ENCODE measurements around the gene ADH1B.
"Not testable (repeated sequence)": the region's sequence is repeated elsewhere in the genome, so short reads cannot be mapped to it uniquely, and the experiment has no call there.

The ADH1B gene

DNA sequence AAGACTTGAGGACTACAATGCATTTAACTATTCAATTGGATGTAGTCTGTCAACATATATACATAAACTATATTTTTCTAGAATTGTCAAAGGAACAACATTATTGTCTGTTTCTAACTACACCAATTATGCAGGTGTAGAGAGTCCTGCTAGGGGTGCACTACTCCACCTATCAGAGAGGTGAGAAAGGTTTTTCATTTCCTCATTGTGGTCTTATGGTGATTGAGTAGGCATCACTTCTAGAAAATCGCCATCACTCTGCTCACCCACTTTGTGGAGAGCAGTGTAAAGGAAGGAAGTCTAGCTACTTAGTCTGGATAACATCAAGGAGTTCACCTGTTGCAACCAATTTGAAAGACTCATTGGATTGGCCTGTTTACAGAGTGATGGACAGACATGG lies 35.8 kb upstream of the ADH1B start:
- H3K9ac ChIP-seq (ENCODE audit: low read length): no peak overlapping the region
- no peak overlapping the region for H2BK15ac ChIP-seq (ENCODE audit: low read depth, poor library complexity, severe bottlenecking)
- H2BK5ac ChIP-seq (ENCODE audit: low read depth, low read length, poor library complexity, severe bottlenecking): no peak overlapping the region
- no peak overlapping the region for H2AFZ ChIP-seq (ENCODE audit: low read depth, low read length)
- H3K4ac ChIP-seq (ENCODE audit: low read depth in 1 of 2, low read length in 2 of 2): no peak overlapping the region
- no peak overlapping the region for H4K91ac ChIP-seq (ENCODE audit: low read length)
- H3K4me3 ChIP-seq (ENCODE audit: insufficient read depth in 1 of 2, low read depth in 1 of 2, low read length in 2 of 2): no peak overlapping the region
- H2AK5ac ChIP-seq (ENCODE audit: low read length, severe bottlenecking): no peak overlapping the region
- no peaks in the 10 kb centered on the region for H3K27me3 ChIP-seq (ENCODE audit: control insufficient read depth in 1 of 2, insufficient read depth in 1 of 2, low read length in 2 of 2)
- H3K23ac ChIP-seq (ENCODE audit: low read length in 2 of 2): no peak overlapping the region
- no peak overlapping the region for H4K8ac ChIP-seq (ENCODE audit: low read length)
- H3K14ac ChIP-seq (ENCODE audit: low read length in 2 of 2): no peak overlapping the region
- H3K18ac ChIP-seq (ENCODE audit: low read depth in 1 of 2, low read length in 2 of 2): no peak overlapping the region
- H3K4me1 ChIP-seq (ENCODE audit: control insufficient read depth, insufficient read depth, low read depth, low read length): no peaks in the 10 kb centered on the region
- peaks cover 4% of the 10 kb centered on the region for H3K9me3 ChIP-seq (ENCODE audit: control insufficient read depth, low read length)
- H3K36me3 ChIP-seq (ENCODE audit: control insufficient read depth in 1 of 2, insufficient read depth in 2 of 2, low read depth in 1 of 2, low read length in 2 of 2): no peaks in the 10 kb centered on the region
- 88% methylated on average over 1 of the region's 1 CpG for WGBS
- H3K4me2 ChIP-seq (ENCODE audit: low read length, poor library complexity, severe bottlenecking): no peak overlapping the region
- H3K27ac ChIP-seq (ENCODE audit: low read length, poor library complexity, severe bottlenecking): no peak overlapping the region
- H3K79me1 ChIP-seq (replicated peaks; ENCODE audit: low read length, poor library complexity, severe bottlenecking): no peaks in the 10 kb centered on the region
- DNase-seq: no peak
- no peak overlapping the region for H2BK120ac ChIP-seq (ENCODE audit: low read depth, low read length)
- no peak overlapping the region for H2BK12ac ChIP-seq (ENCODE audit: low read length in 2 of 2)

DNA sequence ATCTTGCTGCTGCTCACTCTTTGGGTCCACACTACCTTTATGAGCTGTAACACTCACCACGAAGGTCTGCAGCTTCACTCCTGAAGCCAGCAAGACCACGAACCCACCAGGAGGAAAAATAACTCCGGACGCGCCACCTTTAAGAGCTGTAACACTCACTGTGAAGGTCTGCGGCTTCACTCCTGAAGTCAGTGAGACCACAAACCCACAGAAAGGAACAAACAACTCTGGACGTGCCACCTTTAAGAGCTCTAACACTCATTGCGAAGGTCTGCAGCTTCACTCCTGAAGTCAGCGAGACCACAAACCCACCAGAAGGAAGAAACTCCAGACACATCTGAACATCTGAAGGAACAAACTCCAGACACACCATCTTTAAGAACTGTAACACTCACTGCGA lies 34.9 kb upstream of the ADH1B start:
- H2BK15ac ChIP-seq (ENCODE audit: low read depth, poor library complexity, severe bottlenecking); DNase-seq; H4K91ac ChIP-seq (ENCODE audit: low read length); H3K4me1 ChIP-seq (ENCODE audit: control insufficient read depth, insufficient read depth, low read depth, low read length); H3K4ac ChIP-seq (ENCODE audit: low read depth in 1 of 2, low read length in 2 of 2); H3K4me2 ChIP-seq (ENCODE audit: low read length, poor library complexity, severe bottlenecking); H3K18ac ChIP-seq (ENCODE audit: low read depth in 1 of 2, low read length in 2 of 2); H3K14ac ChIP-seq (ENCODE audit: low read length in 2 of 2); H3K27ac ChIP-seq (ENCODE audit: low read length, poor library complexity, severe bottlenecking); H3K9me3 ChIP-seq (ENCODE audit: control insufficient read depth, low read length); H3K4me3 ChIP-seq (ENCODE audit: insufficient read depth in 1 of 2, low read depth in 1 of 2, low read length in 2 of 2); H2BK12ac ChIP-seq (ENCODE audit: low read length in 2 of 2); H3K9ac ChIP-seq (ENCODE audit: low read length); H2BK5ac ChIP-seq (ENCODE audit: low read depth, low read length, poor library complexity, severe bottlenecking); H3K23ac ChIP-seq (ENCODE audit: low read length in 2 of 2); H2AK5ac ChIP-seq (ENCODE audit: low read length, severe bottlenecking); H3K27me3 ChIP-seq (ENCODE audit: control insufficient read depth in 1 of 2, insufficient read depth in 1 of 2, low read length in 2 of 2); H3K79me1 ChIP-seq (replicated peaks; ENCODE audit: low read length, poor library complexity, severe bottlenecking); H2BK120ac ChIP-seq (ENCODE audit: low read depth, low read length); H2AFZ ChIP-seq (ENCODE audit: low read depth, low read length); H3K36me3 ChIP-seq (ENCODE audit: control insufficient read depth in 1 of 2, insufficient read depth in 2 of 2, low read depth in 1 of 2, low read length in 2 of 2); H4K8ac ChIP-seq (ENCODE audit: low read length): not testable (repeated sequence)
- WGBS: 76% methylated on average over 9 of the region's 10 CpGs

DNA sequence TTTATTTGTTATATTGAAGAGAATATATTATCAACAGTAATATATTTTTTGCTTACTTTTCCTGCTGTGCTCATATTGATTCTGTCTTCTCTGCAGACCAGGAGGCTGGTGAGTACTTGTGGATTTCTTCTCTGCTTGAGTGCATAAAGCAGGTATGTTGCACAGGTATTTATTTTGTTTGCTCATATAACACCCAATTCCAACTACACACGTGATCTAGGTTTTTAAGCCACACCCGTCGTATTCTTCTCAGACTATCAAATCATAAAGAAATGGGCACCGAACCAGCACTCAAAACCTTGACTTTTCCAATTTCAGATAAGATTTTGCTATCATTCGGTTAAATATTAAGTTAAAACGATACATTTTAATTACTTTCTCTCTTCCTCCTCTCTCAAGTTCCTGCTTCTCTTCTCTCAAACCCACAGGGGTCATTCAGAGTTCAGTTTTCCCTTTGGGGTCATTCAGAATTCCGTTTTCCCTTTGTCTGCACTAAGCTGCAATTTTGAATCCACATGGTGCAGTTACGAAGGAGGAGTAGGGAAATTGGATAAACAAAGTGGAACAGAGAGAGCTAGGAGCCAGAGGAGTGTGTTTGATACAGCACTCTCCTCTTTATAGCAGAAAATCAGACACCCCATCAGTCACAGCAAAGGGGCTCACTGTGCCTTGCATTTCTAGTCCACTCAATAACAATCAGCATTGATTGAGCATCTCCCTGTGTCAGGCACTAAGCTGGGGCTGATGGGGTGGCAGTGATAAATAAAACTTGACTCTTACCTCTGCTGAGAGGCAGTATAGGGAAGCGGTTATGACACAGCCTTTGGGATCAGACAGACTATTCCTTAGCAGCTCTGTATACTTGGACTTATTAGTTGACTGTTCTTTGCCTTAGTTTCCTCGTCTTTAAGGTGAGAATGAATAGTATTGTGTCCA lies 31.7 kb upstream of the ADH1B start, which contains the start of gene ADH1C:
ADH1C (minus strand) TSS at position 145 of the 936 bp plus-strand sequence; CDS start at position 74, 71 bp downstream.
- Histone ChIP-seq H3K14ac (ENCODE audit: low read length in 2 of 2) (no peak within 1 kb of the TSS), H3K4ac (ENCODE audit: low read depth in 1 of 2, low read length in 2 of 2) (no peak within 1 kb of the TSS), H2AK5ac (ENCODE audit: low read length, severe bottlenecking) (no peak within 1 kb of the TSS), H3K9me3 (ENCODE audit: control insufficient read depth, low read length) (peaks cover 4% of the 10 kb centered on the region), H3K36me3 (ENCODE audit: control insufficient read depth in 1 of 2, insufficient read depth in 2 of 2, low read depth in 1 of 2, low read length in 2 of 2) (no peaks in the 10 kb centered on the region), H3K18ac (ENCODE audit: low read depth in 1 of 2, low read length in 2 of 2) (no peak within 1 kb of the TSS), H4K91ac (ENCODE audit: low read length) (no peak within 1 kb of the TSS), H3K9ac (ENCODE audit: low read length) (peak within 1 kb of the TSS; percentile 70), H2BK15ac (ENCODE audit: low read depth, poor library complexity, severe bottlenecking) (no peak within 1 kb of the TSS), H3K27ac (ENCODE audit: low read length, poor library complexity, severe bottlenecking) (no peak within 1 kb of the TSS), H3K4me3 (ENCODE audit: insufficient read depth in 1 of 2, low read depth in 1 of 2, low read length in 2 of 2) (peak within 1 kb of the TSS in 1 of 2 experiments; percentile 64), H4K8ac (ENCODE audit: low read length) (no peak within 1 kb of the TSS), H2BK120ac (ENCODE audit: low read depth, low read length) (no peak within 1 kb of the TSS), H3K27me3 (ENCODE audit: control insufficient read depth in 1 of 2, insufficient read depth in 1 of 2, low read length in 2 of 2) (no peaks in the 10 kb centered on the region), H3K23ac (ENCODE audit: low read length in 2 of 2) (no peak within 1 kb of the TSS), H3K4me2 (ENCODE audit: low read length, poor library complexity, severe bottlenecking) (no peak within 1 kb of the TSS), H2AFZ (ENCODE audit: low read depth, low read length) (no peak within 1 kb of the TSS), H2BK5ac (ENCODE audit: low read depth, low read length, poor library complexity, severe bottlenecking) (no peak within 1 kb of the TSS), H3K79me1 (replicated peaks; ENCODE audit: low read length, poor library complexity, severe bottlenecking) (no peaks in the 10 kb centered on the region), H3K4me1 (ENCODE audit: control insufficient read depth, insufficient read depth, low read depth, low read length) (no peaks in the 10 kb centered on the region), H2BK12ac (ENCODE audit: low read length in 2 of 2) (no peak within 1 kb of the TSS)
- no peak for DNase-seq
- whole genome bisulfite sequencing: 81% methylated on average over 9 of the region's 10 CpGs

DNA sequence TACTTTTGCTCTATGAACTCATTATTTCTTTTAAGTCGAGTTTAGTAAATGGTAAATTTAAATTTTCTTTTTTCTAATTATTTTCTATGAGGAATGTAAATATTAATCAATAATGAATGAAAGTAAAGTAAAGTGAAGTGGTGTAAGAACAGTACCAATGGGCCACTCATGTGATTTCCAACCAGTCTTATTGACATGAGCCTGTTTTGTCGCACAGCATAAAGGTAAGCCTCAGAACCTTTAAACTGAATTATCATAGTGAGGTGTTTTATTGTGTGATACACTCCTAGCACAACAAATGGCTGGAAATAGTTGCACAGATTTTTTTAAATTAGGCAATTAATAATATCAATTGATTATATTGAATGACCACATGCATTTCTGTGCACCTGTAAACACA lies 30.3 kb upstream of the ADH1B start:
- Histone ChIP-seq H3K23ac (ENCODE audit: low read length in 2 of 2) (no peak overlapping the region), H2BK15ac (ENCODE audit: low read depth, poor library complexity, severe bottlenecking) (no peak overlapping the region), H2BK12ac (ENCODE audit: low read length in 2 of 2) (no peak overlapping the region), H2BK5ac (ENCODE audit: low read depth, low read length, poor library complexity, severe bottlenecking) (no peak overlapping the region), H3K27me3 (ENCODE audit: control insufficient read depth in 1 of 2, insufficient read depth in 1 of 2, low read length in 2 of 2) (no peaks in the 10 kb centered on the region), H3K14ac (ENCODE audit: low read length in 2 of 2) (no peak overlapping the region), H3K4me1 (ENCODE audit: control insufficient read depth, insufficient read depth, low read depth, low read length) (no peaks in the 10 kb centered on the region), H2BK120ac (ENCODE audit: low read depth, low read length) (no peak overlapping the region), H4K8ac (ENCODE audit: low read length) (no peak overlapping the region), H2AK5ac (ENCODE audit: low read length, severe bottlenecking) (no peak overlapping the region), H2AFZ (ENCODE audit: low read depth, low read length) (no peak overlapping the region), H3K4me3 (ENCODE audit: insufficient read depth in 1 of 2, low read depth in 1 of 2, low read length in 2 of 2) (no peak overlapping the region), H3K27ac (ENCODE audit: low read length, poor library complexity, severe bottlenecking) (no peak overlapping the region), H4K91ac (ENCODE audit: low read length) (no peak overlapping the region), H3K4ac (ENCODE audit: low read depth in 1 of 2, low read length in 2 of 2) (no peak overlapping the region), H3K79me1 (replicated peaks; ENCODE audit: low read length, poor library complexity, severe bottlenecking) (no peaks in the 10 kb centered on the region), H3K18ac (ENCODE audit: low read depth in 1 of 2, low read length in 2 of 2) (no peak overlapping the region), H3K9me3 (ENCODE audit: control insufficient read depth, low read length) (peaks cover 4% of the 10 kb centered on the region), H3K9ac (ENCODE audit: low read length) (peak overlapping the region; percentile 70), H3K36me3 (ENCODE audit: control insufficient read depth in 1 of 2, insufficient read depth in 2 of 2, low read depth in 1 of 2, low read length in 2 of 2) (no peaks in the 10 kb centered on the region), H3K4me2 (ENCODE audit: low read length, poor library complexity, severe bottlenecking) (no peak overlapping the region)
- WGBS: 80% methylated on average over 1 of the region's 2 CpGs
- no peak for DNase-seq
